Loucy (cell line): ENCODE measurements around the gene MEIKIN.

Experiments used
- EZH2phosphoT487 ChIP-seq: fragments of 200-600 bp; IDR thresholded peaks from 2 replicates; pipeline ENCODE4 v1.6.1; 2018; ENCODE audit warnings: antibody characterized with exemption, mild to moderate bottlenecking, moderate library complexity, borderline replicate concordance
- TF ChIP-seq, protein P1 (sequence below): fragments of 200-600 bp; sonication (generic); conservative IDR thresholded peaks from 2 replicates; pipeline ENCODE4 v1.5.1; 2014; ENCODE audit warnings: mild to moderate bottlenecking, antibody characterized with exemption, low read length

DNA sequence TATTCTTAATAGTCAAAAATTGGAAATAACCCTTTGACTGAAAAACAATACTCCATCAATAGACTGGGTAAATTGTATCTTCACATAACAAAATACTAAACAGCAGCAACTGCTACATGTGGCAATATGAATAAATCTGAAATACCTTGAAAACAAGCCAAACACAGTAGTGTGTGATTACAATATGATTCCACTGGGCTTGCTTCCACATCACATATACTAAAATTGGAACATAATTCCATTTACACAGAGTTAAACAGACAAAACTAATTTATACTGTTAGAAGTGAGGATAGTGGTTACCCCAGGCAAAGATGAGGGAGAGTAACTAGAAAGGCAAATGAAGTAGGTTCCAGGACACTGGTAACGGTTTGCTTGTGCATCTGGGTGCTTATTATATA, 169.0 kb downstream of the MEIKIN start:
- TF ChIP-seq EZH2phosphoT487, result no peak
- TF ChIP-seq, protein P1, sequence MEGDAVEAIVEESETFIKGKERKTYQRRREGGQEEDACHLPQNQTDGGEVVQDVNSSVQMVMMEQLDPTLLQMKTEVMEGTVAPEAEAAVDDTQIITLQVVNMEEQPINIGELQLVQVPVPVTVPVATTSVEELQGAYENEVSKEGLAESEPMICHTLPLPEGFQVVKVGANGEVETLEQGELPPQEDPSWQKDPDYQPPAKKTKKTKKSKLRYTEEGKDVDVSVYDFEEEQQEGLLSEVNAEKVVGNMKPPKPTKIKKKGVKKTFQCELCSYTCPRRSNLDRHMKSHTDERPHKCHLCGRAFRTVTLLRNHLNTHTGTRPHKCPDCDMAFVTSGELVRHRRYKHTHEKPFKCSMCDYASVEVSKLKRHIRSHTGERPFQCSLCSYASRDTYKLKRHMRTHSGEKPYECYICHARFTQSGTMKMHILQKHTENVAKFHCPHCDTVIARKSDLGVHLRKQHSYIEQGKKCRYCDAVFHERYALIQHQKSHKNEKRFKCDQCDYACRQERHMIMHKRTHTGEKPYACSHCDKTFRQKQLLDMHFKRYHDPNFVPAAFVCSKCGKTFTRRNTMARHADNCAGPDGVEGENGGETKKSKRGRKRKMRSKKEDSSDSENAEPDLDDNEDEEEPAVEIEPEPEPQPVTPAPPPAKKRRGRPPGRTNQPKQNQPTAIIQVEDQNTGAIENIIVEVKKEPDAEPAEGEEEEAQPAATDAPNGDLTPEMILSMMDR, result no peak
